HepG2 (cell line): ENCODE results near the gene UTP25. TPM values are rescaled to one million over a fixed set of nuclear protein-coding genes. Genes with fewer than 3 reads are reported as not detected.

Experiments used
- CHD2 ChIP-seq: IDR thresholded peaks from 2 replicates; pipeline ENCODE4 v1.6.1; 2011; ENCODE audit warnings: low read depth, low read length, improper control_type of control experiment
- DR1 ChIP-seq: sonication (generic); formaldehyde crosslinking; IDR thresholded peaks from 2 replicates; pipeline ENCODE4 v1.8.0; 2021; ENCODE audit warnings: mild to moderate bottlenecking, missing genetic modification reagents, inconsistent platforms
- HOXA3 ChIP-seq: sonication (generic); formaldehyde crosslinking; IDR thresholded peaks from 2 replicates; pipeline ENCODE4 v1.5.0; 2020; ENCODE audit warnings: missing genetic modification reagents
- JDP2 ChIP-seq: sonication (generic); formaldehyde crosslinking; IDR thresholded peaks from 2 replicates; pipeline ENCODE4 v1.8.1; 2022; ENCODE audit warnings: missing genetic modification reagents, borderline replicate concordance
- KLF13 ChIP-seq: sonication (generic); formaldehyde crosslinking; IDR thresholded peaks from 2 replicates; pipeline ENCODE4 v1.4.0; 2020; ENCODE audit warnings: mild to moderate bottlenecking, missing genetic modification reagents
- MYNN ChIP-seq: sonication (generic); formaldehyde crosslinking; IDR thresholded peaks from 2 replicates; pipeline ENCODE4 v1.4.0; 2020; ENCODE audit warnings: mild to moderate bottlenecking, low read depth, missing genetic modification reagents
- NFRKB ChIP-seq: fragments of 450-650 bp; IDR thresholded peaks from 2 replicates; pipeline ENCODE4 v1.6.1; 2017
- RNF2 ChIP-seq: fragments of 450-650 bp; conservative IDR thresholded peaks from 2 replicates; pipeline ENCODE4 v1.6.1; 2016; ENCODE audit warnings: low read depth
- TBX2 ChIP-seq: sonication (generic); formaldehyde crosslinking; IDR thresholded peaks from 2 replicates; pipeline ENCODE4 v1.5.0; 2020; ENCODE audit warnings: missing genetic modification reagents, mild to moderate bottlenecking, borderline replicate concordance
- TOPORS ChIP-seq: sonication (generic); formaldehyde crosslinking; IDR thresholded peaks from 2 replicates; pipeline ENCODE4 v1.8.0; 2023; ENCODE audit warnings: mild to moderate bottlenecking, missing genetic modification reagents
- ZBTB34 ChIP-seq: sonication (generic); formaldehyde crosslinking; IDR thresholded peaks from 2 replicates; pipeline ENCODE4 v1.8.0; 2022; ENCODE audit warnings: mild to moderate bottlenecking, missing genetic modification reagents
- ZFP90 ChIP-seq: sonication (generic); formaldehyde crosslinking; IDR thresholded peaks from 2 replicates; pipeline ENCODE4 v1.8.0; 2022; ENCODE audit warnings: missing genetic modification reagents, mild to moderate bottlenecking, inconsistent platforms, borderline replicate concordance
- ZMYM4 ChIP-seq: sonication (generic); formaldehyde crosslinking; IDR thresholded peaks from 2 replicates; pipeline ENCODE4 v1.8.1; 2023; ENCODE audit warnings: mild to moderate bottlenecking, missing genetic modification reagents
- ZNF138 ChIP-seq: sonication (generic); formaldehyde crosslinking; IDR thresholded peaks from 2 replicates; pipeline ENCODE4 v1.5.0; 2020; ENCODE audit warnings: mild to moderate bottlenecking, low read depth, missing genetic modification reagents
- ZNF383 ChIP-seq: sonication (generic); formaldehyde crosslinking; IDR thresholded peaks from 2 replicates; pipeline ENCODE4 v1.4.0; 2020; ENCODE audit warnings: missing genetic modification reagents, mild to moderate bottlenecking, borderline replicate concordance
- ZNF441 ChIP-seq: sonication (generic); formaldehyde crosslinking; IDR thresholded peaks from 2 replicates; pipeline ENCODE4 v1.7.0; 2021; ENCODE audit warnings: missing genetic modification reagents, borderline replicate concordance
- ZNF496 ChIP-seq: sonication (generic); formaldehyde crosslinking; IDR thresholded peaks from 2 replicates; pipeline ENCODE4 v1.8.1; 2023; ENCODE audit warnings: mild to moderate bottlenecking, moderate library complexity, missing genetic modification reagents; ENCODE audit not compliant: insufficient replicate concordance
- ZNF616 ChIP-seq: sonication (generic); formaldehyde crosslinking; IDR thresholded peaks from 2 replicates; pipeline ENCODE4 v1.5.0; 2020; ENCODE audit warnings: low read depth, mild to moderate bottlenecking, missing genetic modification reagents
- ZNF772 ChIP-seq: sonication (generic); formaldehyde crosslinking; IDR thresholded peaks from 2 replicates; pipeline ENCODE4 v1.5.0; 2020; ENCODE audit warnings: mild to moderate bottlenecking, missing genetic modification reagents
- polyA plus RNA-seq, 8 experiments: library from polyadenylated mRNA; depleted of rRNA in 3 of 8; stranded (reverse) in 7 of 8; unstranded in 1 of 8; fragments of >200 nt; fragmentation: Illumina TruSeq in 4 of 8; extraction: Trizol in 4 of 8; gene quantifications; 2 replicates each; pipeline versions ENCODE4 v1.2.1 to v1.2.3, GENCODE V29; 2011 to 2016; ENCODE audit warnings: low read depth in 4 of 8, missing spikeins in 1 of 8, mixed read lengths in 1 of 8; ENCODE audit not compliant: insufficient read depth in 1 of 8
- total RNA-seq, 5 experiments: library from RNA; depleted of rRNA; stranded (reverse); fragments of >200 nt; fragmentation: Illumina TruSeq; extraction: Trizol; gene quantifications; 2 replicates each; pipeline ENCODE4 v1.2.3, GENCODE V29; 2016; ENCODE audit warnings: low read depth in 1 of 5
- TF ChIP-seq, protein P1 (sequence below): IDR thresholded peaks from 2 replicates; pipeline ENCODE4 v1.6.1; 2016; ENCODE audit warnings: control low read depth
- TF ChIP-seq, protein P2 (sequence below): IDR thresholded peaks from 2 replicates; pipeline ENCODE4 v1.6.1; 2018; ENCODE audit warnings: missing genetic modification reagents
- TF ChIP-seq, protein P3 (sequence below), 2 experiments: sonication (generic) in 1 of 2; formaldehyde crosslinking in 1 of 2; IDR thresholded peaks; 2 replicates each; pipeline versions ENCODE4 v1.4.0 to v1.6.1; 2016 to 2020; ENCODE audit warnings: borderline replicate concordance in 1 of 2, low read depth in 1 of 2, mild to moderate bottlenecking in 1 of 2, missing genetic modification reagents in 1 of 2

UTP25 gene
- total and polyA plus RNA-seq, 2 of the 13 experiments (the other 11 are each of a cell fraction or from before 2014, with no cell fraction given), result 4.8 to 5.7 TPM

- TF ChIP-seq ZNF138 (CRISPR knock-in tag), result no peak
- no peak for TF ChIP-seq ZBTB34 (CRISPR knock-in tag)
- TF ChIP-seq KLF13 (CRISPR knock-in tag), result no peak
- no peak for TF ChIP-seq MYNN (CRISPR knock-in tag)
- TF ChIP-seq ZMYM4 (CRISPR knock-in tag), result peak; percentile 98
- TF ChIP-seq, protein P1, sequence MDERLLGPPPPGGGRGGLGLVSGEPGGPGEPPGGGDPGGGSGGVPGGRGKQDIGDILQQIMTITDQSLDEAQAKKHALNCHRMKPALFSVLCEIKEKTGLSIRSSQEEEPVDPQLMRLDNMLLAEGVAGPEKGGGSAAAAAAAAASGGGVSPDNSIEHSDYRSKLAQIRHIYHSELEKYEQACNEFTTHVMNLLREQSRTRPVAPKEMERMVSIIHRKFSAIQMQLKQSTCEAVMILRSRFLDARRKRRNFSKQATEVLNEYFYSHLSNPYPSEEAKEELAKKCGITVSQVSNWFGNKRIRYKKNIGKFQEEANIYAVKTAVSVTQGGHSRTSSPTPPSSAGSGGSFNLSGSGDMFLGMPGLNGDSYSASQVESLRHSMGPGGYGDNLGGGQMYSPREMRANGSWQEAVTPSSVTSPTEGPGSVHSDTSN (CRISPR knock-in tag), result no peak
- TF ChIP-seq NFRKB, result no peak
- TF ChIP-seq RNF2, result no peak
- no peak for TF ChIP-seq JDP2 (CRISPR knock-in tag)
- TF ChIP-seq DR1 (CRISPR knock-in tag), result no peak
- no peak for TF ChIP-seq ZNF496 (CRISPR knock-in tag)
- TF ChIP-seq ZFP90 (CRISPR knock-in tag), result 0 out of 2 replicates have a peak, but pooled peaks have one; percentile 16
- no peak for TF ChIP-seq ZNF441
- no peak for TF ChIP-seq ZNF383
- TF ChIP-seq TOPORS, result no peak
- TF ChIP-seq, protein P2, sequence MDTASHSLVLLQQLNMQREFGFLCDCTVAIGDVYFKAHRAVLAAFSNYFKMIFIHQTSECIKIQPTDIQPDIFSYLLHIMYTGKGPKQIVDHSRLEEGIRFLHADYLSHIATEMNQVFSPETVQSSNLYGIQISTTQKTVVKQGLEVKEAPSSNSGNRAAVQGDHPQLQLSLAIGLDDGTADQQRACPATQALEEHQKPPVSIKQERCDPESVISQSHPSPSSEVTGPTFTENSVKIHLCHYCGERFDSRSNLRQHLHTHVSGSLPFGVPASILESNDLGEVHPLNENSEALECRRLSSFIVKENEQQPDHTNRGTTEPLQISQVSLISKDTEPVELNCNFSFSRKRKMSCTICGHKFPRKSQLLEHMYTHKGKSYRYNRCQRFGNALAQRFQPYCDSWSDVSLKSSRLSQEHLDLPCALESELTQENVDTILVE (CRISPR knock-in tag), result no peak
- TF ChIP-seq, protein P3, sequence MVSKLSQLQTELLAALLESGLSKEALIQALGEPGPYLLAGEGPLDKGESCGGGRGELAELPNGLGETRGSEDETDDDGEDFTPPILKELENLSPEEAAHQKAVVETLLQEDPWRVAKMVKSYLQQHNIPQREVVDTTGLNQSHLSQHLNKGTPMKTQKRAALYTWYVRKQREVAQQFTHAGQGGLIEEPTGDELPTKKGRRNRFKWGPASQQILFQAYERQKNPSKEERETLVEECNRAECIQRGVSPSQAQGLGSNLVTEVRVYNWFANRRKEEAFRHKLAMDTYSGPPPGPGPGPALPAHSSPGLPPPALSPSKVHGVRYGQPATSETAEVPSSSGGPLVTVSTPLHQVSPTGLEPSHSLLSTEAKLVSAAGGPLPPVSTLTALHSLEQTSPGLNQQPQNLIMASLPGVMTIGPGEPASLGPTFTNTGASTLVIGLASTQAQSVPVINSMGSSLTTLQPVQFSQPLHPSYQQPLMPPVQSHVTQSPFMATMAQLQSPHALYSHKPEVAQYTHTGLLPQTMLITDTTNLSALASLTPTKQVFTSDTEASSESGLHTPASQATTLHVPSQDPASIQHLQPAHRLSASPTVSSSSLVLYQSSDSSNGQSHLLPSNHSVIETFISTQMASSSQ (IDR thresholded peaks at IDR 0.05; ENCODE audit: low read depth), result no peak
- TF ChIP-seq, protein P3 (CRISPR knock-in tag; IDR thresholded peaks at IDR 0.05; ENCODE audit: borderline replicate concordance), result no peak
- TF ChIP-seq ZNF616 (CRISPR knock-in tag), result 0 out of 2 replicates have a peak, but pooled peaks have one; percentile 49
- peak; percentile 46; the same call in 1 of the 2 replicates for TF ChIP-seq TBX2 (CRISPR knock-in tag)
- peak; percentile 92 for TF ChIP-seq HOXA3
- TF ChIP-seq ZNF772, result peak; percentile 67
- TF ChIP-seq CHD2, result peak; percentile 95
Measured at GRCh38 chr1:209784265-209785169, 43.3 kb upstream of the UTP25 start, which contains the start of gene C1orf74 (continued).
